Activated CD8-positive, alpha-beta memory T cell treated with anti-CD3 and anti-CD28 coated beads, Interleukin-2, amount 50 U/mL, for 48 hours (primary cell): ENCODE measurements around the gene C2.
"Not testable (repeated sequence)": the region's sequence is repeated elsewhere in the genome, so short reads cannot be mapped to it uniquely, and the experiment has no call there.

Experiments
- DNase-seq: peaks from one replicate; pipeline ENCODE4 v3.0.0-alpha.2; 2020

The C2 gene

DNA sequence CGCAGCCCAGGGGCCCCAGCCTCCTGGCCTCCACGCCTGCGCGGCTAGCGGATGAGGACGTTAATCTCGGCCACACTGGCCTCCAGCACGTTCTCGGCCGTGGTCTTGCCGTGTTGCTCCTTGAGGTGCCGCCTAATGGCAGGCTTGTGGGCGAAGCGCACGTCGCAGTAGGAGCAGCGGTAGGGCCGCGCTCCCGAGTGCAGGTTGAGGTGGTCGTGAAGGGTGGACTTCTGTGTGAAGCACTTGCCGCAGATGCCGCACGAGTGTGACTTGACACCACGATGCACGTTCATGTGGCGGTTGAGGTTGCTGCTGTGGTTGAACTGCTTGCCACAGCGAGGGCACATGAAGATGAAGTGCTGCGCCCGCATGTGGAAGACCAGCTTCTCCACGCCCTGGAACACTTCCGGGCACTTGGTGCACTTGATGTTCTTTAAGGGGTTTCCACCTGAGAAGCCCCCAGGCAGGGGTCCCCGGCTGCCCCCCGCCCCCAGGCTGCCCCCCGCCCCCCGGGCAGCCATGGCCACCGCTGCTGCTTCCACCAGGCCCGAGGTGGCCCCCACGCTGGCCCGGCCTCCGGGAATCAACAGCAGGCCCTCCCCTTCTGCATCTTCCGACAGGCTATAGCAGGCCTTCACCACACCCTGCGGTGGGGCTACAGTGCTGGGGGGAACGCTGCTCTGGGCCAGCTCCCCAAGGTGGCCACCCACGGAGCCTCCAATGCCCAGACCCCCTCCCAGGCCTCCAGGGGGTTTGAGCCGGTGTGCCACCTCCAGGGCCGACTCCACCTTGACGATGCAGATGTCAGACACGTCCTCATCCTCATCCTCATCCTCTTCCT, 27.4 kb upstream of the C2 start:
- no peak for DNase-seq

DNA sequence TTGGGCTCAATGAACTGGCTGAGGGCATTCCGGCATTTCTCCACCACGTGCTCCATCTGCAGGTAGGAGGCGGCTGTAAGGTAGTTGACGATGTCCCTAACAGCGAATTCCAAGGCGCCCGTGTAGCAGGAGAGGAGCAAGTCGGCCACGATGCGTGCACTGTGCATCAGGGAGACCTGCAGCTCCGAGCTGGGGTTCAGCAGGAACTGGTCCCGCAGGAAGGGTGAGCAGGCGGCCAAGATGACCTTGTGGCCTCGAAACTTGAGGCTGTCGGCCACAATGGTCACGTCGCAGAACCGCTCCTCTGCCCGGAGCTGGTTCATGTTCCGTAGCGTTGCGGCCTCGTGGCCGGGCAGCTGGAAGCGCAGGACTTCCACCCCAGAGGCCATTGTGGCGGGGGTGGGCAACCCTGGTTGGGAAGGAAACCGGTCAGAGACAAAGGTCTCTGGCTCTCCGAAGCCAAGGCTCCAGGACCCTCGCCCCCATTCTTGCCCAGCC, 26.6 kb upstream of the C2 start:
- no peak for DNase-seq

DNA sequence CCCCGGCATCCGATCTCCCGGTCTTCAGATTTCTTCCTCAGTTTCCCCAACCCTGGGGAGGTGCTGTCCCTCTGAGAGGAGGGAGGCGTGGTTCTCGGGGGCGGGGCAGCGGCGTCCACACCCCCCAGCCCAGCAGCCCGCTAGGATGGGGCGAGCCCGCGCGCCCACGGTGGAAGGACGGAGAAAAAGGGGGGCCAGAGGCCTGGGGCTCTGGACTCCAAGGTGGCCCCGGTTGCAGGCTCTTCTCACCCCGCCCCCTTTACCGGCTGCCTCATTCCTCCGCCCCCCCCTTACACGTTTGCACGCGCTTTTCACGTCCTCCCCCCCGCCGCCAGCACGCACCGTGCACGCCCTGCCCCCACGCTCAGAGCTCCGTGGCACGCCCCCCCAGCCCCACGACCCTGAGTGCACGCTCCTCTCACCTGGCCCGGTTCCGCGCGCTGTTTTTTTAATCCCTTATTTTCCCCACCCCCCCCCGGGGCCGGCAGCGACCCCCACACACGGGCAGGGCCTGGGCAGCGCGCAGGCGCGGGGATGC, 26.0 kb upstream of the C2 start:
- no peak for DNase-seq

DNA sequence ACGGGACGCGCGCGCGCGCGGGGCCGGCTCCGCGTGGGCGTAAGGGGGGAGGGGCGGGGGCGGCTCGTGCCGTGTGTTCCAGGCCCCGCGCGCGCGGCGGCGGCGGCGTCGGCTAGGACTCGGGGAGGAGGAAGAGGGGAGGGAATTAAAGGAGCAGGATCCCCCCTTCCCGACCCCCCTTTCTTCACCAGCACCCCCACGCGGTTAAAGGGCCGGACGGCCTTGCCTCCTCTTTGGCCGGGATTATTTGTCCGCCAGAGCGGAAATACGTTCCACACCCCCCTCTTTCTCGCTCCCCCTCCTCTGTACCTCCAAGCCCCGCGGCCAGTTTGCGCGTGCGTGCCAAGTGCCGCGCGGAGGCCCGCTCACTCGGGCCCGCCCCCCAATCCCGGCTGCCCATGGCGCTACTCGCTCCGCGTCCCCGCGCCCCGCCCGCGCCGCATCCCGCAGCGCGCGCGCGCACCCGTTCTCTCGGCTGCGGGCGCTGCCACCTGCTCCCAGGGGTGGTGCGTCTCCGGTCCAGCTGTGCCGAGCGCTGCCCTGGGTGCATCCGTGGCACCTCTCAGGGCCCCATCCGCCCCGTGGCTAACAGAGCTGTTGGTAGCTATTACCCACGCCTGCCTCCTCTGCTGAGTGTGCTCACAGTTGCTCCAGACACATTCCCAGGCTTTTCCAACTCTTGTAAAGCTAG, 25.4 kb upstream of the C2 start, which contains the start of gene ZBTB12:
ZBTB12 (minus strand) TSS at position 134 of the 691 bp plus-strand sequence. CDS start 781 bp downstream, outside the sequence.
- peak; percentile 90 for DNase-seq

DNA sequence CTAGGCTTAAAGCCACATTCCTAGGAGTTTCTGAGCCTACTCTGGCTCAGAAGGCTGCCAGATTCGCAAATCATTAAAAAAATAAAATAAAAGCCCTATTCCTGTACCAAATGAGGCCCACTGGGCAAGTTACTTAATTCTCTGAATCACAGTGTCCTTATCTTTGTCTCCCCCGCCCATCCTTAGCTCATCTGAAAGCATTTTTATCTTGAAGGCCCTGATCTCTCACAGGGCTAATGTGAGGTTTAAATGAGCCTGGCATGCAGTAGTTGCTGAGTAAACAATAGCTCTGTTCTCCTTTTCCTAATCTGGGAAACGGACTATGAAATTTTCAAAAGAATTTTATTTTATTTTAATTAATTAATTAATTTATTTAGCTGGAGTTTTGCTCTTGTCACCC, 23.6 kb upstream of the C2 start:
- no peak for DNase-seq

DNA sequence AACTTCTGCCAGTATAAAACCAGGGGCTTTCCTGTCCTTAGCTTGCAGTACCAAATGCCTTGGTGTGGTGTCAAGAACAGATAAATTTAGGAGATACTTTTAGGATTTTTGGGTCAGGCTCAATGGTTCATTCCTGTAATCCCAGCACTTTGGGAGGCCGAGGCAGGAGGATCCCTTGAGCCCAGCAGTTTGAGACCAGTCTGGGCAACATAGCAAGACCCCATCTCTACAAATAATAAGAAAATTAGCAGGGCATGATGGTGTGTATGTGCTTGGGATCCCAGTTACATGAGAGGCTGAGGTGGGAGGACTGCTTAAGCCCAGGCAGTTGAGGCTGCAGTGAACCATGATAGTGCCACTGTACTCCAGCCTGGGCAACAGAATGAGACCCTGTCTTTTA, 22.5 kb upstream of the C2 start:
- DNase-seq, result no peak

DNA sequence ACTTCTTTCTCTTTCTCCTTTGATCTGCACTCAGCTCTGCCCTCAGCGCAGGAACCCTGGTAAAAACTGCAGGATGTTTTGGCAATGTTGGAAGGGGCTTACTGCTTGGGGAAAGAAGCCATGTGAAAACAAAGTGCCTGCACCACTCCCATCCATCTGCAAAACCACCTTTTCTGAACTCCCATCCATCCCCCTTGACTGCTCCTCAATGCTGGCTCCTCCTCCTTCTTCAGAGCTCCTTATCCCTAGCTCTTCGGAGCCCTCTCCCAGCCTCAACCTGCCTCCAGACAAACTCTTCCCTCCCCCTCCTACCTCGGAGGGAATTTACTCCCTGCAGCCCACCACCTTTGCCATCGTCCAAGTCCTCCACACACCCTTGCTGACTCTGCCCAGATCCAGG, 21.4 kb upstream of the C2 start:
- no peak for DNase-seq

DNA sequence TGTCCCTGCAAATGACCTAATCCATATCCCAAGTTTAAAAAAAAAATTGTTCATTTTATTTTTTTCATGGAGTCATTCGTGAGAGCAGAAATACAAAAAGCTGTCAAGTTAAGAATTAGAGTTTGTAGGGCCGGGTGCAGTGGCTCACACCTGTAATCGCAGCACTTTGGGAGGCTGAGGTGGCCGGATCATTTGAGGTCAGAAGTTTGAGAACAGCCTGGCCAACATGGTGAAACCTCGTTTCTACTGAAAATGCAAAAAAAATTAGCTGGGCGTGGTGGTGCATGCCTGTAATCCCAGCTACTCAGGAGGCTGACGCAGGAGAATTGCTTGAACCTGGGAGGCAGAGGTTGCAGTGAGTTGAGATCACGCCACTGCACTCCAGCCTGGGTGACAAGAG, 20.8 kb upstream of the C2 start:
- DNase-seq, result not testable (repeated sequence)

DNA sequence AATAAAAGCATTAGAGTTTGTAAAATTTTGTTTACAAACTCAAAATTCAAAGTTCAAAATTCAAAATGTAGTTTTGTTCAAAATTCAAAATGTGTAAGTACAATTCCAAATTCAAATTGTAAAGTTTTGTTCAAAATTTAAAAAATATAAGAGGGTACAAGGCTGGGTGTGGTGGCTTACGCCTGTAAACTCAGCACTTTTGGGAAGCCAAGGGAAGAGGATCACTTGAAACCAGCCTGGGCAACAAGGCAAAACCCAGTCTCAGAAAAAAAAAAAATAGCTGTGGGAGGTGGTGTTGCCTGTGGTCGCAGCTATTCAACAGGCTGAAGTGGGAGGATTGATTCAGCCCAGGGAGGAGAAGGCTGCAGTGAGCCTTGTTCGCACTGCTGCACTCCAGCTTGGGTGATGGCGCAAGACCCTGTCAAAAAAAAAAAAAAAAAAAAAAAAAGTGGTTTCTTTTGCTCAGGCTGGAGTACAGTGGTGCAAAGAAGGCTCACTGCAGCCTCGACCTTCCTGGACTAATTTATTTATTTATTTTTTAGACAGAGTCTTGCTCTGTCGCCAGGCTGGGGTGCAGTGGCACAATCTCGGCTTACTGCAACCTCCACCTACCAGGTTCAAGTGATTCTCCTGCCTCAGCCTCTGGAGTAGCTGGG, 20.2 kb upstream of the C2 start:
- DNase-seq, result no peak

DNA sequence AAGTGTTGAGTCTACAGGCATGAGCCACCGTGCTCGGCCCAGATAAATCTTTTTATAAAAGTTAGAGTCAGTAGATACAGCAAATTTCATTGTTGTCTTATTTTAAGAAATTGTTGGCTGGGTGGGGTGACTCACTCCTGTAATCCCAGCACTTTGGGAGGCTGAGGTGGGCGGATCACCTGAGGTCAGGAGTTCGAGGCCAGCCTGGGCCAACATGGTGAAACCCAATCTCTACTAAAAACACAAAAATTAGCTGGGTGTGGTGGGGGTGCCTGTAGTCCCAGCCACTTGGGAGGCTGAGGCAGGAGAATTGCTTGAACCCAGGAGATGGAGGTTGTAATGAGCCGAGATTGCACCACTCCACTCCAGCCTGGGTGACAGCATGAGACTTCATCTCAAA, 19.3 kb upstream of the C2 start:
- not testable (repeated sequence) for DNase-seq

DNA sequence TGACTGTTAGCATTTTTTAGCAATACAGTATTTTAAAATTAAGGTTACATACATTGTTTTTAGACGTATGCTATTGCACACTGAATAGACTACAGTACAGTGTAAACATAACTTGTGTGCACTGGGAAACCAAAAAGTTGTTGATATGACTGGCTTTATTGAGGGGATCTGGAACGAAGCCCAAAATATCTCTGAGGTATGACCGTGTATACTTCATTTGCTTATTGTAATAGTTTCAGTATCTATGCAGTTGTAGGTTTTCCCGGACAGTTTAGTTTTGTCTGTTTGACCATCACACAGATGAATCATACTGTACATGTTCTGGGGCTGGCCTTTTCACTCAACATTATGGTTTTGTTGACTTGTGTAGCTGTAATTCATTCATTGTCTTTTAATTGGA, 18.7 kb upstream of the C2 start:
- DNase-seq, result no peak

DNA sequence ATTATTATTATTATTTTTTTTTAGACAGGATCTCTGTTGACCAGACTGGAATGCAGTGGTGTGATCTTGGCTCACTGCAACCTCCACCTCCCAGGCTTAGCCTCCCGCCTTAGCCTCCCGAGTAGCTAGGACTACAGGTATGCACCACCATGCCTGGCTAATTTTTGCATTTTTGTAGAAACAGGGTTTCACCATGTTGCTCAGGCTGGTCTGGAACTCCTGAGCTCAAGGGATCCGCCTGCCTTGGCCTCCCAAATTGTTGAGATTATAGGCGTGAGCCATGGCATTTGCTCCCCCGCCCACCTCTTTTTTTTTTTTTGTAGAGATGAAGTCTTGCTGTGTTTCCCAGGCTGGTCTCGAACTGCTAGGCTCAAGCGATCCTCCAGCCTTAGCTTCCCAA, 18.2 kb upstream of the C2 start:
- DNase-seq, result not testable (repeated sequence)

DNA sequence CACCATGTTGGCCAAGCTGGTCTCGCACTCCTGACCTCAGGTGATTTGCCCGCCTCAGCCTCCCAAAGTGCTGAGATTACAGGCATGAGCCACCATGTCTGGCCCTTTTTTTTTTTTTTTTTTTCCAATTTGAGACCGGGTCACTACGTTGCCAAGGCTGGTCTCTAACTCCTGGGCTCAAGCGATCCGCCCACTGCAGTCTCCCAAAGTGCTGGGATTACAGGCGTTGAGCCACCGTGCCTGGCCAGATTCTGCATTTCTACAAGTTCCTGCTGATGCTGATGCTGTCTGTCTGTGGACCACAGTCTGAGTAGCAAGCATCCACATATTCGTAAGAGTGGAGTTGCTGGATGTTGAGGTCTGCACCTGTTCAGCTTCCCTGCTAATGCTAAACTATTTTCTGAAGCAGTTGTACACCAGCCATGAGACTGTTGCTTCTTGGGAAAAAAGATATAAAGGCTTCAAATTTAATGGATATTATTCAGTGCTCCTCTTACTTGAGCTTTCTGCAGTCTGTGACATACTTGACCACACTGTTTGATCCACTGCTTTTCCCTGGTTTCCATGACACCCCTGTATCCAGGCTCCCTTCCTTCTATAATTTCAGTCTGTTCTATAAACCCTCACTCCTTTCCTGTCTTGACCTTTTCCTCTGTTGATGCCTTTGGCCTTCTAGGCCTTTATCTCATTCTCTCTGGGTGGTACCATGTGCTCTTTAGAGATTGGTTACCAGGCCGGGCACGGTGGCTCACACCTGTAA, 15.5 kb upstream of the C2 start:
- DNase-seq, result no peak

DNA sequence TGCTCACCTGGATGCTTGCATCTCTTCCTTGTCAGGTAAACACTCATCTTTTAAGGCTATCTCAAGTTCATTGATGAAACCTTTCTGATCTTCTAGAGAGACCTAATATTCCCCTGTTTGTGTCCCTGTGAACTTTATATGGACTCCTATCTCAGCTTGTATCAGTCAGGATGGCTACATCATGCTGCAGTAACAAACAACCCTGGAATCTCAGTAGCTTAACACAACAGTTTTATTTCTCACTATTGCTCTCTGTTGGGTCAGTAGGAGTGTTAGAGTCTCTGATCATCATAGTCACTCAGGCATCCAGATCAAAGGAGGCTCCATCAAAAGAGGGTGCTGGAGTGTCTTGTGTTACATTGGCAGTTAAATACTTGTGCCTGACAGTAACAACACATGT, 12.2 kb upstream of the C2 start:
- no peak for DNase-seq

DNA sequence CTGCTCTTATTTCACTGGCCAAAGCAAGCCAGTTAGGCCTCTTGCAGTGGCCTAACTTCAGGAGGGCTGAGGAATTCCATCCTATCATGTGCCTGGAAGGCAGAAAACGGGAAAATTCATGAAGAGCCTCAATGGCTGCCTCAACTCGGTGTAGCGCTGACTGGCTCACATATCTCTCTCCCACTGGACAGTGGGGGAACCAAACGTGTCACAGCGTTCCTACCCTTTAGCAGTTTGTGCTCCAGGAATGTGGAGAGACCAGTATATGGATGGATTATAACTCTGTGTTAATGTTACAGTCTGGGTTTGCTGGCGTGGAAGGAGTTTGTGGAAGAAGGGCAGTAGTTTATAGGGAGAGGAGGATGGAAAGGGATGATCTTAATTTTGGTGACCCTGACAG, 11.8 kb upstream of the C2 start:
- DNase-seq, result no peak

DNA sequence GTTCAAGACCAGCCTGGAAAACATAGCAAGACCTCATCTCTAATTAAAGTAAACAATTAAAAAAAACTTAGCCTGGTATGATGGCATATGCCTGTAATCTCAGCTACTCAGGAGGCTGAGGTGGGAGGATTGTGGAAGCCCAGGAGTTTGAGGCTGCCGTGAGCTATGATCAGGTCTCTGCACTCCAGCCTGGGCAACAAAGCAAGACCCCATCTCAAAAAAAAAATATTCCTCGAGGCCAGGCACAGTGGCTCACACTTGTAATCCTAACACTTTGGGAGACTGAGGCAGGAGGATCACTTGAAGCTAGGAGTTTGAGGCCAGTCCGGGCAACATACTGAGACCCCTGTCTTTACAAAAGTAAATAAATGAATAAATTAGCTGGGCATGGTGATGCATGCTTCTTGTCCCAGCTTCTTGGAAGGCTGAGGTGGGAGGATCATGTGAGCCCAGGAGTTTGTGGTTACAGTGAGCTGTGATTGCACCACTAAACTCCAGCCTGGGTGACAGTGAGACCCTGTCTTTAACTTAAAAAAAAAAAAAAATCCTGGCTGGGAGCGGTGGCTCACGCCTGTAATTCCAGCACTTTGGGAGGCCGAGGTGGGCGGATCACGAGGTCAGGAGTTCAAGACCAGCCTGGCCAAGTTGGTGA, 9.3 kb upstream of the C2 start:
- no peak for DNase-seq

DNA sequence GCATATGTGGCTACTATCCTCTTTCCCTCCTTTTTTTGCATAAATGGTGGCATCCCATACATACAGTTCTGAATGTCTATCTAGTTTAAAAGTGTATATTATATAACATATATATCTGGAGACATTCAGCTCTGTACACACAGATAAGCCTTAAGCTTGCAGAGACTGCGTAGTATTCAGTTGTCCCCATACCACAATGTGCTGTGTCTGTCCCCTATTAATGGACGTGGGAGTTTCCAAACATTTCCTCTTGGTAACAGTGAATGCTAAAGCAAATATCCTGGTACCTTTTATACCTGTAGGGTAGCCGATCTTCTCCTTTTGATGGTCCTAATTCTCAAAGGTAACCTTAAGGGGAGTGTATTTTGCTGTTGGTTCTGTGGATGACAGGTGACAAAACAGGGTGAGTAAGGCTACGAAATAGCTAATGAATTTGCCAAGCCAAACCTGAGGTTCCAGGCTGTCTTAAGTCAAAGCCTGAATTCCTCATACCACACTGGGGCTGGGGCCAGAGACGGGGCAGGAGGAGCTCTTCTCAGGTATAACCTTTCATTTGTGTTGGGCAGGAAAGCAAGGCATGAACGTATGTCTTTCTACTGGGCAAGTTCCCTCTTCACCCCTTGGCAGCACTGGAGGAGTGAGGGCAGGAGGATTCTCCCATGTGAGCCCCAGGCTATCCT, 7.8 kb upstream of the C2 start:
- DNase-seq, result no peak

DNA sequence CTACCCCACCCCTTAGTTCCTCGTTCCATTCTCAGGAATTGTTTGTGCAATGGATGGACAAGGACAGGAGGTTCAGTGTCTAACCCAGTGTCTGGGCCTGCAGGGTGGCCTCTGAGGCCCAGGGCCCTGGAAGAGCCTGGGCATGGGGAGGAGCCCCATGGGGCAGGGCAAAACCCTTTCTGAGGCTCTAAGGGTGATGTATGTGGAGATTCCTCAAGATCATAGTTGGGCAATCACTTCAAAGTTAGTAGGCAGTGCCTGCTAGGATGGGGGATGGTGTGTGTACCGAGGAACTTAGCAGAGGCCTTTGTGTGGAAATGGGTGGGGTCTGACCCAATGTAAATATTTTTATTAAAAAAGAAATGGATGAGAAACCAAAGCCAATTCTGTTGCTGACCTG, 6.7 kb upstream of the C2 start:
- DNase-seq, result no peak

DNA sequence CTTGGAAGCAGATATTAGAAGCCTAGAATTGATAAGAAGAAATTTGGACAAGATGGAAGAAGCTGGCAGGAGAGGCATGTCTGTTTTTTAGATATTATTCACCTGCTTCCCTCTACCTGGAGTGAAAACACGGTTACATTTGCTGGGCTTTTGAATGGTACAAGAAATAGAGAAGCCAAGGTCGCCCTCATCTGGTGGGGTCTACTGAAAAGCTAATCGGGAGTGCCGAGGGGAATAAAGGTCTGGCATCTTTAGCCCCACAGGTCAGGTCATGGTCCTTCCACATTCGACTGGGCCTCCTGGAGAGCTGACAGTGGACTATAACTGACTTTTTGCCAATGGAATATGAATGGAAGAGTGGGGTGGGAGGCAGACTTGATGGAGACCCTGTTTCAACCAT, 4.6 kb upstream of the C2 start:
- no peak for DNase-seq

DNA sequence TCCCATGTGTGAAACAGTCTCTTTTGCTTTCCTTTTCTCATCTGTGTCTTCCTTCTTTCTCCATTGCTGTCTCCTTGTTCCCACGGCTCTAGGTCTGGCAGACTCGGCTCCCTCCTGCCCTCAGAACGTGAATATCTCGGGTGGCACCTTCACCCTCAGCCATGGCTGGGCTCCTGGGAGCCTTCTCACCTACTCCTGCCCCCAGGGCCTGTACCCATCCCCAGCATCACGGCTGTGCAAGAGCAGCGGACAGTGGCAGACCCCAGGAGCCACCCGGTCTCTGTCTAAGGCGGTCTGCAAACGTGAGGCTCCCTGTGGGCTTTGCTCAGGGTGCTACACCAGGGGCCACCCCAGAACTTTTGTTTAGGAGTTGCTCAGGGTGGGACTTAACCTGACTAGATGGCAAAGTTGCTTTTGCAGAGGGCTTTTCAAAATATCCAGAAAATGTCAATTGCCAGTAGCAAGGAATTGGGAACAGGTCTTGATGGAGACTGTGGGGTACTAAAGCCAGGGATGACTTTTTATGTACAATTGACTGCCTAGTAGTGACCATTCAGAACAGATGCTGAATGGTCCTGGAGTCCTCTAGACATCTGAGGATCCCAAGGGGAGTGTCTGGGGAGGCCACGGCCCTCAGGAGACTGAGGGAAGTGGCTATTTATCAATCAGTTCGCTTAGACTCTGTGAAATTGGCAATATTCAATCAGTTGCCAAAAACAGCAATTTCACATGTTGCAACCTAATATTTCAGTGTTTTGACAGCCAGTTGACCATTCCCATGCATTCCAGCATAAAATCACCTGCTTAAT, 550 bp downstream of the C2 start:
- no peak for DNase-seq

DNA sequence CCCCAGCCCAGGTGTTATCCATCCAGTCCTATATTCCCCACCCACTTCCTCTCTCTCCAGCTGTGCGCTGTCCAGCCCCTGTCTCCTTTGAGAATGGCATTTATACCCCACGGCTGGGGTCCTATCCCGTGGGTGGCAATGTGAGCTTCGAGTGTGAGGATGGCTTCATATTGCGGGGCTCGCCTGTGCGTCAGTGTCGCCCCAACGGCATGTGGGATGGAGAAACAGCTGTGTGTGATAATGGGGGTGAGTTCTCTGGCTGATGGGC, 1.1 kb downstream of the C2 start:
- DNase-seq, result no peak
